ENCODE results near the gene WDPCP.

WDPCP gene

DNA sequence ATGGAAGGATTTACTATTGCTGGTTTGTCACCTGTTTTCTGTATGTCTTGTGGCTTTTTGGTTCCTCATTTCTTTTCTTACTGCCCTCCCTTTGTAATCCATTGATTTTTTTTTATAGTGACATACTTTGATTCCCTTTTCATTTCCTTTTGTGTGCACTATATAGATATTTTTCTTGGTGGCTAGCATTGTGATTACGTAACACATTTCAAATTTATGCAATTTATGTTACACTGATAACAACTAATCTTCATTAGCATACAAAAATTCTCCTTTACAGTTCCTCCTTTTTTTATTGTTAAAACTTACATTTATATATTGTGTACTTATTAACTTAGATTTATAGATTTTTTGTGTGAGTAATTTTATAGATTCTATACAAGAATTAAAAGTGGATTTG lies 457.1 kb downstream of the WDPCP start:
- Histone ChIP-seq H3K9me3 (ENCODE audit: insufficient read depth, low read length) (no peaks in the 10 kb centered on the region), H3K4me1 (ENCODE audit: insufficient read depth, insufficient read length) (no peaks in the 10 kb centered on the region)

DNA sequence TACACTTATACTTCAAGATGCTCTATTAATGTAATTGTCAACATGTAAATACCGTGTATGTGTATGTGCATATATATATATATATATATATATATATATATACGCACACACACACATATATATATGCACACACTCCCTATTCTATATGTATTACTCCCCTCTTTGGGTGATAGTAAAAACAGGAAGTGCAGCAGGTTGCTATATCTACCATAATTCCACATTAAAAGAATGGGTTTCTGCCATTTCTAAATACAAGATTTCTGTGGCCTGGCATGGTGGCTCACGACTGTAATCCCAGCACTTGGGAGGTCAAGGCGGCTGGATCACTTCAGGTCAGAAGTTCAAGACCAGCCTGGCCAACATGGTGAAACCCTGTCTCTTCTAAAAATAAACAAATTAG lies 460.7 kb downstream of the WDPCP start:
- no peak for TF ChIP-seq ZNF274 (IDR thresholded peaks at IDR 0.05; ENCODE audit: low read depth, low read length)
- TF ChIP-seq SUZ12 (IDR thresholded peaks at IDR 0.05; ENCODE audit: extremely low read depth, insufficient read depth, insufficient read length), result no peak
- TF ChIP-seq YY1 (IDR thresholded peaks at IDR 0.05; ENCODE audit: insufficient read depth, insufficient read length), result no peak
- no peaks in the 10 kb centered on the region for H3K4me1 ChIP-seq (ENCODE audit: insufficient read depth, insufficient read length)
- no peak overlapping the region for H3K9ac ChIP-seq (ENCODE audit: insufficient read length, low read depth)
- no peak for DNase-seq (ENCODE audit: low read depth, low spot score)
- H3K27me3 ChIP-seq (ENCODE audit: insufficient read depth, insufficient read length), result no peaks in the 10 kb centered on the region
- H3K4me3 ChIP-seq (ENCODE audit: insufficient read length, low read depth), result no peak overlapping the region
- H3K9me3 ChIP-seq (ENCODE audit: insufficient read depth, low read length), result no peaks in the 10 kb centered on the region
- H3K36me3 ChIP-seq (ENCODE audit: insufficient read depth, insufficient read length, low read length), result no peaks in the 10 kb centered on the region

More for the DNA sequence above, 457.1 kb downstream of the WDPCP start:
- TF ChIP-seq ZNF274 (IDR thresholded peaks at IDR 0.05; ENCODE audit: low read depth, low read length) (no peak), SUZ12 (IDR thresholded peaks at IDR 0.05; ENCODE audit: extremely low read depth, insufficient read depth, insufficient read length) (no peak), YY1 (IDR thresholded peaks at IDR 0.05; ENCODE audit: insufficient read depth, insufficient read length) (no peak)
- no peak overlapping the region for H3K9ac ChIP-seq (ENCODE audit: insufficient read length, low read depth)
- DNase-seq (ENCODE audit: low read depth, low spot score), result no peak
- H3K36me3 ChIP-seq (ENCODE audit: insufficient read depth, insufficient read length, low read length), result no peaks in the 10 kb centered on the region
- no peak overlapping the region for H3K4me3 ChIP-seq (ENCODE audit: insufficient read length, low read depth)
- no peaks in the 10 kb centered on the region for H3K27me3 ChIP-seq (ENCODE audit: insufficient read depth, insufficient read length)

DNA sequence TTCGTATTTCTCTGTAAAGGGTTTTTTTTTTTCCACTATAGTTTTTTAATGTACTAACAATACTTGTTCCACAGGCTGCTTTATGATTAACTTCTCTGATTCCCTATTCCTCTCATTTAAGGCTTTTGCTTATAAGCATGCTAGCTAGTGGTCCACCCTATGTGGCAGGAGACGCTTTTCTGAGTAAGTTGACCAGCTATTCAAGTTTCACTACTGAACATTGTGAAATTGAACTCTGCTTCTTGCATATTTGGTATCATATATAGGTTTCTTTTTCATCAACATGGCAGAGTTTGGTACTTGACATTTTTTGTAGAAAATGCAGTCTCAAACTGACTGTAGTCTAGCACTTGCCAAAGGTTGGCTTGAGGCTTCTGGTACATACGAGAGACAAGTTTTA lies 463.4 kb downstream of the WDPCP start:
- DNase-seq (ENCODE audit: low read depth, low spot score), result no peak

DNA sequence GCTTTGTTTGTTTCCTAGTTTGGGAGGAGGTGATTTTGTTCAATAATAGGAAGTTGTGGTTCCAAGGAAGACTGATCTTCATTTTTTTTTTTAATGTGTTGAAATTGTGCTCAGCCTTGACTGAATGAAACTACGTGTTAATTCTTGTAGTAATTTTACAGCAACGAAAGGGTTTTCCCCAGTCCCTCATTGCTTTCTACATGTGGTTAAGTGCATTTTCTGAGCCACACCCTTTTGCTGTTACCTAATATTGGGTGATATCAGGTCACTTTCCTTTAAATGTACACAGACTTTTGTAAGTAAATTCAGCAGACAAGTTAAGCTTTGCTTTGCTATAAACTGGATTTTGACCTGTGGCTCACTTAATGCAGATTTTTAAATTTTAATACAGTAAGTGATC lies 464.1 kb downstream of the WDPCP start:
- H3K9me3 ChIP-seq (ENCODE audit: insufficient read depth, low read length), result no peaks in the 10 kb centered on the region
- DNase-seq (ENCODE audit: low read depth, low spot score), result no peak
- no peaks in the 10 kb centered on the region for H3K27me3 ChIP-seq (ENCODE audit: insufficient read depth, insufficient read length)
- H3K4me1 ChIP-seq (ENCODE audit: insufficient read depth, insufficient read length), result no peaks in the 10 kb centered on the region
- no peaks in the 10 kb centered on the region for H3K36me3 ChIP-seq (ENCODE audit: insufficient read depth, insufficient read length, low read length)
- no peak overlapping the region for H3K9ac ChIP-seq (ENCODE audit: insufficient read length, low read depth)
- H3K4me3 ChIP-seq (ENCODE audit: insufficient read length, low read depth), result no peak overlapping the region
- TF ChIP-seq ZNF274 (IDR thresholded peaks at IDR 0.05; ENCODE audit: low read depth, low read length), result no peak
- no peak for TF ChIP-seq SUZ12 (IDR thresholded peaks at IDR 0.05; ENCODE audit: extremely low read depth, insufficient read depth, insufficient read length)
- no peak for TF ChIP-seq YY1 (IDR thresholded peaks at IDR 0.05; ENCODE audit: insufficient read depth, insufficient read length)

More for the DNA sequence above, 463.4 kb downstream of the WDPCP start:
- no peak overlapping the region for H3K4me3 ChIP-seq (ENCODE audit: insufficient read length, low read depth)
- no peaks in the 10 kb centered on the region for H3K27me3 ChIP-seq (ENCODE audit: insufficient read depth, insufficient read length)
- H3K36me3 ChIP-seq (ENCODE audit: insufficient read depth, insufficient read length, low read length), result no peaks in the 10 kb centered on the region
- no peaks in the 10 kb centered on the region for H3K4me1 ChIP-seq (ENCODE audit: insufficient read depth, insufficient read length)
- TF ChIP-seq ZNF274 (IDR thresholded peaks at IDR 0.05; ENCODE audit: low read depth, low read length) (no peak), SUZ12 (IDR thresholded peaks at IDR 0.05; ENCODE audit: extremely low read depth, insufficient read depth, insufficient read length) (no peak), YY1 (IDR thresholded peaks at IDR 0.05; ENCODE audit: insufficient read depth, insufficient read length) (no peak)
- H3K9ac ChIP-seq (ENCODE audit: insufficient read length, low read depth), result no peak overlapping the region
- H3K9me3 ChIP-seq (ENCODE audit: insufficient read depth, low read length), result no peaks in the 10 kb centered on the region

DNA sequence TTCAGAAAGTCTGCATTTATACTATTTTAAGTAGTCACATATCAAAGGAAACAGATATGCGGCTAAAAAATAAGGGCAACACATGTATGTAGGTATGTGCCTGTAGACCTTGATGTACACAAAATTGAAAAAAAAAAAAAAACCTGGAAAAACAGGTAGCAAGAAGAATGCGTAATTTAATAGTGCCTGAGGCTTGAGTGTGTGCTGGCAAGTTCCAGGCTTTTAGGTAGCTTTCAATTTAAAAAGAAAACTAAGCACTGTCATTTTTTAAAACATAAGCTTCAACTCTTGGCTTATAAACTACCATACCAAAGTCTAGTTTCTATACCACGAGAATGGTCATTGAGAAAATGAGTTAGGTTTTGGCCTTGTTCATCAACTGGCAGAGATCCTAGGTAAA lies 465.4 kb downstream of the WDPCP start:
- no peak overlapping the region for H3K4me3 ChIP-seq (ENCODE audit: insufficient read length, low read depth)
- DNase-seq (ENCODE audit: low read depth, low spot score), result no peak
- no peaks in the 10 kb centered on the region for H3K4me1 ChIP-seq (ENCODE audit: insufficient read depth, insufficient read length)
- no peak for TF ChIP-seq SUZ12 (IDR thresholded peaks at IDR 0.05; ENCODE audit: extremely low read depth, insufficient read depth, insufficient read length)
- no peak for TF ChIP-seq ZNF274 (IDR thresholded peaks at IDR 0.05; ENCODE audit: low read depth, low read length)
- TF ChIP-seq YY1 (IDR thresholded peaks at IDR 0.05; ENCODE audit: insufficient read depth, insufficient read length), result no peak
- no peaks in the 10 kb centered on the region for H3K27me3 ChIP-seq (ENCODE audit: insufficient read depth, insufficient read length)
- no peaks in the 10 kb centered on the region for H3K9me3 ChIP-seq (ENCODE audit: insufficient read depth, low read length)
- no peak overlapping the region for H3K9ac ChIP-seq (ENCODE audit: insufficient read length, low read depth)
- no peaks in the 10 kb centered on the region for H3K36me3 ChIP-seq (ENCODE audit: insufficient read depth, insufficient read length, low read length)

DNA sequence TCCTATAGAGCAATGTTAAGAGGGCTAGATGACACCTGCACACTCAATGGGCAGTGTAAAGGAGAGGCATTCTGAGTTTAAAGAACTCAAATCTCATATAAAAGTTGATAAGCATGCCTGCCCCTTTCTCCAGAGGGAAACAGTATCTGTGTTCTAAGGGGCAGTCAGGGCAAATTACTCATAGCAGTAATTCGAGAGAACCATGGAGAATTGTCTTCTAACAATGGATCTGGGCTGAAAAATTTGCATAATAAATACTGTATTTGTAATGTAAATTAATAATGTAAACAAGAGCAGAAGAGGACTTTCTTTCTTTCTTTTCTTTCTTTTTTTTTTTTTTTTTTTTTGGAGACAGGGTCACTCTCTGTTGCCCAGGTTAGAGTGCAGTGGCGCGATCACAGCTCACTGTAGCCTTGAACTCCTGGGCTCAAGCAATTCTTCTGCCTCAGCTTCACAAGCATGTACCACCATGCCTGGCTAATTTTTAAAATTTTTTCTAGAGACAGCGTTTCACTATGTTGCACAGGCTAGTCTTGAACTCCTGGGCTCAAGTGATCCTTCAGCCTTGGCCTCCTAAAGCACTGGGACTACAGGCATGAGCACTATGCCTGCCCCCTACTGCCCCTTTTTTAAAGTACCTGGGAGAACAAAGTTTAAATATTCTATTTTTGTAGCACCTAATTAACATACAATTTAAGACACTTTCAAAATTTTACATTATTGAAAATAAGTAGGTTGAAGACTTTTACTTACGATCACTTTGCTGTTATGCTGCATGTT lies 467.0 kb downstream of the WDPCP start:
- DNase-seq (ENCODE audit: low read depth, low spot score), result peak; percentile 15
- Histone ChIP-seq H3K4me1 (ENCODE audit: insufficient read depth, insufficient read length) (no peaks in the 10 kb centered on the region), H3K36me3 (ENCODE audit: insufficient read depth, insufficient read length, low read length) (no peaks in the 10 kb centered on the region), H3K9me3 (ENCODE audit: insufficient read depth, low read length) (no peaks in the 10 kb centered on the region), H3K4me3 (ENCODE audit: insufficient read length, low read depth) (no peak overlapping the region), H3K9ac (ENCODE audit: insufficient read length, low read depth) (no peak overlapping the region), H3K27me3 (ENCODE audit: insufficient read depth, insufficient read length) (no peaks in the 10 kb centered on the region)
- TF ChIP-seq ZNF274 (IDR thresholded peaks at IDR 0.05; ENCODE audit: low read depth, low read length) (no peak), YY1 (IDR thresholded peaks at IDR 0.05; ENCODE audit: insufficient read depth, insufficient read length) (no peak), SUZ12 (IDR thresholded peaks at IDR 0.05; ENCODE audit: extremely low read depth, insufficient read depth, insufficient read length) (no peak)

DNA sequence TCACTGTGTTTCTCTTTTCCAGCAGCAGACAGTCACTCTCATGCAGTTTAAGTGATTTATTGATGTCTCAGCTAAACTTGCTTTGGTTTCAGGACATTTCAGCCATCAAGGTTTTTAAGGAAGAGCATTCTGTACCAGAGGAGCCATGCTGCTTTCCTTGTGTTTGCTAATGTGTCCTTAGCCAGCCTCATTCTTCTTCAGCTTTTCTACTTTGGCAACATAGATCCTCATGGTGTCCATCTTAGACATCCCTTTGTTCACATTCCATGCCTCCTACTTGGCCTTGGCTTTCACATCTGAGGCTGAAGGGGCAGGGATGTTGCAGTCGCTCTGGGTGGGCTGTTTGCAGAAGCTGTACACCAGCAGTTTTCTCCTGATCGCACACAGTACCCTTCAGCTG lies 469.5 kb downstream of the WDPCP start:
- no peak overlapping the region for H3K4me3 ChIP-seq (ENCODE audit: insufficient read length, low read depth)
- no peaks in the 10 kb centered on the region for H3K9me3 ChIP-seq (ENCODE audit: insufficient read depth, low read length)
- no peak overlapping the region for H3K9ac ChIP-seq (ENCODE audit: insufficient read length, low read depth)
- no peaks in the 10 kb centered on the region for H3K27me3 ChIP-seq (ENCODE audit: insufficient read depth, insufficient read length)
- H3K36me3 ChIP-seq (ENCODE audit: insufficient read depth, insufficient read length, low read length), result no peaks in the 10 kb centered on the region
- TF ChIP-seq ZNF274 (IDR thresholded peaks at IDR 0.05; ENCODE audit: low read depth, low read length), result no peak
- TF ChIP-seq YY1 (IDR thresholded peaks at IDR 0.05; ENCODE audit: insufficient read depth, insufficient read length), result no peak
- no peak for TF ChIP-seq SUZ12 (IDR thresholded peaks at IDR 0.05; ENCODE audit: extremely low read depth, insufficient read depth, insufficient read length)
- no peak for DNase-seq (ENCODE audit: low read depth, low spot score)
- no peaks in the 10 kb centered on the region for H3K4me1 ChIP-seq (ENCODE audit: insufficient read depth, insufficient read length)
